Endodermal cell (in vitro differentiated cells): ENCODE results near the gene CLIC4. TPM values are rescaled to one million over a fixed set of nuclear protein-coding genes. Genes with fewer than 3 reads are reported as not detected.

ENCODE experiments used
- DNase-seq: peaks from one replicate; pipeline ENCODE4 v3.0.0-alpha.2; 2017
- H3K27ac ChIP-seq: 2 replicates; pipeline ENCODE4 v1.5.1; 2013; ENCODE audit warnings: mild to moderate bottlenecking, low read depth, low read length, moderate library complexity
- H3K27me3 ChIP-seq: 2 replicates; pipeline ENCODE4 v1.6.1; 2013; ENCODE audit warnings: mild to moderate bottlenecking, low read length, moderate library complexity; ENCODE audit not compliant: insufficient read depth, control insufficient read depth, poor library complexity, severe bottlenecking
- H3K36me3 ChIP-seq: 2 replicates; pipeline ENCODE4 v1.7.0; 2013; ENCODE audit warnings: mild to moderate bottlenecking, low read length, moderate library complexity; ENCODE audit not compliant: control insufficient read depth, insufficient read depth
- H3K4me1 ChIP-seq: one replicate; pipeline ENCODE4 v1.7.0; 2013; ENCODE audit warnings: low read length; ENCODE audit not compliant: control insufficient read depth, insufficient read depth
- H3K4me3 ChIP-seq: 2 replicates; pipeline ENCODE4 v1.5.1; 2013; ENCODE audit warnings: mild to moderate bottlenecking, low read length, moderate library complexity
- H3K9ac ChIP-seq: 2 replicates; pipeline ENCODE4 v1.6.1; 2013; ENCODE audit warnings: mild to moderate bottlenecking, low read length, moderate library complexity; ENCODE audit not compliant: poor library complexity, severe bottlenecking; ENCODE audit errors: extremely low read depth
- H3K9me3 ChIP-seq: 2 replicates; pipeline ENCODE4 v1.6.1; 2013; ENCODE audit warnings: mild to moderate bottlenecking, low read length, moderate library complexity; ENCODE audit not compliant: control insufficient read depth
- H3K27ac Mint-ChIP-seq: 2 replicates; pipeline ENCODE4 v1.8.0; 2020; ENCODE audit warnings: mixed read lengths
- H3K27me3 Mint-ChIP-seq: 2 replicates; pipeline ENCODE4 v1.8.0; 2021; ENCODE audit warnings: mild to moderate bottlenecking, mixed read lengths; ENCODE audit not compliant: insufficient read depth
- H3K36me3 Mint-ChIP-seq: 2 replicates; pipeline ENCODE4 v1.8.0; 2020; ENCODE audit warnings: low read depth, mixed read lengths
- H3K4me1 Mint-ChIP-seq: 2 replicates; pipeline ENCODE4 v1.8.0; 2020; ENCODE audit warnings: mixed read lengths
- H3K4me3 Mint-ChIP-seq: 2 replicates; pipeline ENCODE4 v1.8.0; 2020; ENCODE audit warnings: mild to moderate bottlenecking, moderate library complexity, mixed read lengths
- H3K9me3 Mint-ChIP-seq: 2 replicates; pipeline ENCODE4 v1.8.0; 2020; ENCODE audit warnings: mild to moderate bottlenecking, mixed read lengths
- CTCF ChIP-seq: fragments of 200-600 bp; sonication (generic); conservative IDR thresholded peaks from 2 replicates; pipeline ENCODE4 v1.5.0; 2021; ENCODE audit warnings: antibody characterized with exemption, mild to moderate bottlenecking
- WGBS, 2 experiments: methylation state at CpG; one replicate each; pipeline versions ENCODE4 v1.1.5 to v1.1.7; 2013; ENCODE audit warnings: missing lambda C conversion rate in 2 of 2, mixed read lengths in 1 of 2; ENCODE audit not compliant: insufficient coverage in 1 of 2, insufficient read length in 1 of 2; 5-methylcytosine and 5-hydroxymethylcytosine counted together
- total RNA-seq, 2 donors: library from RNA; stranded (reverse); fragmentation: NEBNext Ultra II Directional in 1 of 2; extraction: Animal tissue kit (Norgen Biotek cat#: 25700) in 1 of 2; gene quantifications; 2 replicates in 1 of 2; 3 replicates in 1 of 2; pipeline ENCODE4 v1.2.1, GENCODE V29; 2021

The CLIC4 gene
- total RNA-seq, 2 donors from 2014 or later = 119 to 146 TPM

DNA sequence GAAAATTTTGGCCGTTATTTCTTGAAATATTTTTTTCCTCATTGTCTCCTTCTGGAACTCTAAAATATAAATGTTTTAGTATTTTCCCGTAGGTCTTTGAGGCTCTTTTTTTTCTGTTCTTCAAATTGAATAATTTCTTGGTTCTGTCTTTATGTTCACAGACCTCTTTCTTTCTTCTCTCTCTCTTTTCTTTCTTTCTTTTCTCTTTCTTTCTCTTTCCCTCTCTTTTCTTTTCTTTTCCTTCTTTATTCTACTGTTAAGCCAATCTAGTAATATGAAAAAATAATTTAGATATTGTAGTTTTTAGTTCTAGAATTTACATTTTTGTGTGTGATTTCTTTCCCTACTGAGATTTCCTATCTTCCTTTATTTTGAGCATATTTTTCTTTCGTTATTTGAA lies 30.1 kb downstream of the CLIC4 start:
- peaks cover 11% of the 10 kb centered on the region for H3K36me3 Mint-ChIP-seq
- H3K9me3 Mint-ChIP-seq = no peaks in the 10 kb centered on the region
- Histone ChIP-seq H3K9me3 (no peaks in the 10 kb centered on the region), H3K36me3 (peaks cover 36% of the 10 kb centered on the region), H3K27me3 (no peaks in the 10 kb centered on the region), H3K4me3 (no peak overlapping the region), H3K4me1 (no peaks in the 10 kb centered on the region), H3K9ac (no peak overlapping the region), H3K27ac (no peak overlapping the region)
- WGBS, 2 experiments = 98 to 100% methylated on average over 1 to 3 of the region's 3 CpGs
- no peak overlapping the region for H3K27ac Mint-ChIP-seq
- no peak for DNase-seq
- no peak overlapping the region for H3K4me3 Mint-ChIP-seq
- no peak for TF ChIP-seq CTCF
- H3K27me3 Mint-ChIP-seq = no peaks in the 10 kb centered on the region
- peaks cover 14% of the 10 kb centered on the region for H3K4me1 Mint-ChIP-seq

GRCh38 chr1:24775916-24776315 lies 30.7 kb downstream of the CLIC4 start:
- peaks cover 14% of the 10 kb centered on the region for H3K36me3 Mint-ChIP-seq
- Histone ChIP-seq H3K4me3 (no peak overlapping the region), H3K9me3 (no peaks in the 10 kb centered on the region), H3K36me3 (peaks cover 33% of the 10 kb centered on the region), H3K27ac (no peak overlapping the region), H3K9ac (no peak overlapping the region), H3K4me1 (no peaks in the 10 kb centered on the region), H3K27me3 (no peaks in the 10 kb centered on the region)
- no peak for TF ChIP-seq CTCF
- H3K27me3 Mint-ChIP-seq = no peaks in the 10 kb centered on the region
- H3K4me3 Mint-ChIP-seq = no peak overlapping the region
- no peaks in the 10 kb centered on the region for H3K9me3 Mint-ChIP-seq
- H3K27ac Mint-ChIP-seq = peak overlapping the region; percentile 8
- H3K4me1 Mint-ChIP-seq = peaks cover 16% of the 10 kb centered on the region
- 92 to 100% methylated on average over 2 to 3 of the region's 3 CpGs for WGBS, 2 experiments
- DNase-seq = no peak

DNA sequence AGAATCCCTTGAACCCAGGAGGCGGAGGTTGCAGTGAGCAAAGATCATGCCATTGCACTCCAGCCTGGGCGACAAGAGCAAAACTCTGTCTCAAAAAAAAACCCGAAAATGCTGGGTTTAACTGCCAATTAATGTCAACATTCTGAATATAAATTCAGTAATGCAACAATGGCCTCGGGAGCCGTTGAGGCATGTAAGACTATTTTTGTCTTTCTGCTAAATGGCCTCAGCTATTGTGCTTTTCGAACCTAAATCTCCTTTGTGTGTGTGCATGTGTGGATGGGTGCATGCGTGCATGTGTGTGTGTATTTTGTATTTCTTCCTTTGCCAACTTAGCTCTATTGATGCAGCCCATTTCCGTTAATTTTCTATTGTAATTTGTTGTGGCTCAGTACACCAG lies 31.6 kb downstream of the CLIC4 start:
- no peaks in the 10 kb centered on the region for H3K27me3 ChIP-seq
- H3K27ac ChIP-seq = no peak overlapping the region
- peaks cover 17% of the 10 kb centered on the region for H3K36me3 Mint-ChIP-seq
- no peak for TF ChIP-seq CTCF
- 95 to 100% methylated on average over 5 to 8 of the region's 8 CpGs for WGBS, 2 experiments
- no peaks in the 10 kb centered on the region for H3K4me1 ChIP-seq
- no peak overlapping the region for H3K4me3 Mint-ChIP-seq
- H3K9me3 ChIP-seq = no peaks in the 10 kb centered on the region
- peaks cover 29% of the 10 kb centered on the region for H3K36me3 ChIP-seq
- H3K27ac Mint-ChIP-seq = no peak overlapping the region
- no peak overlapping the region for H3K9ac ChIP-seq
- H3K27me3 Mint-ChIP-seq = no peaks in the 10 kb centered on the region
- H3K4me1 Mint-ChIP-seq = peaks cover 16% of the 10 kb centered on the region
- H3K4me3 ChIP-seq = no peak overlapping the region
- DNase-seq = no peak
- no peaks in the 10 kb centered on the region for H3K9me3 Mint-ChIP-seq
